Measurements from ENCODE around the gene KIF1C.

DNA sequence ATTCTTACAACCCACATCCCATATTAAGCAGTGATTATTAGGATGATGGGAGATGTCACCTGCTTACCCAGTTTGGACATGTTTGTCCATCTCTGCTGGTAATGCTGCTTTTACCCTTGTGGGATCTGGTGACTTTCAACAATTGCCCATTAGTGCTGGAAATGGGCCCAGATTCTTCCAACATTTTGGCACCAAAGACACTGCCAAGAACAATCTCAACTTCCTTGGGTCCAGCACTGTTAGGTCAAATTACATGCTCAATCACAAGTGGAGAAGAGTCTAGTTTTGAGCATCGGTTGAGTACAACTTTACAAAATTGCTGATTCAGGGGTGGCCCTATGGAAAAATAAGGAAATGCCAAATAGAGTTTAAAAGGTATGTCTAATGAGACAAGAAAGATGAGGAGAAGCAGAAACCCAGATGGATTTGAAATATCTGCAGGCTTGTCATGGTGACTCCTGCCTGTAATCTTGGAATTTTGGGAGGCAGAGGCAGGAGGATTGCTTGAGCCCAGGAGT lies 67.5 kb downstream of the KIF1C start:
- TF ChIP-seq, protein P1, sequence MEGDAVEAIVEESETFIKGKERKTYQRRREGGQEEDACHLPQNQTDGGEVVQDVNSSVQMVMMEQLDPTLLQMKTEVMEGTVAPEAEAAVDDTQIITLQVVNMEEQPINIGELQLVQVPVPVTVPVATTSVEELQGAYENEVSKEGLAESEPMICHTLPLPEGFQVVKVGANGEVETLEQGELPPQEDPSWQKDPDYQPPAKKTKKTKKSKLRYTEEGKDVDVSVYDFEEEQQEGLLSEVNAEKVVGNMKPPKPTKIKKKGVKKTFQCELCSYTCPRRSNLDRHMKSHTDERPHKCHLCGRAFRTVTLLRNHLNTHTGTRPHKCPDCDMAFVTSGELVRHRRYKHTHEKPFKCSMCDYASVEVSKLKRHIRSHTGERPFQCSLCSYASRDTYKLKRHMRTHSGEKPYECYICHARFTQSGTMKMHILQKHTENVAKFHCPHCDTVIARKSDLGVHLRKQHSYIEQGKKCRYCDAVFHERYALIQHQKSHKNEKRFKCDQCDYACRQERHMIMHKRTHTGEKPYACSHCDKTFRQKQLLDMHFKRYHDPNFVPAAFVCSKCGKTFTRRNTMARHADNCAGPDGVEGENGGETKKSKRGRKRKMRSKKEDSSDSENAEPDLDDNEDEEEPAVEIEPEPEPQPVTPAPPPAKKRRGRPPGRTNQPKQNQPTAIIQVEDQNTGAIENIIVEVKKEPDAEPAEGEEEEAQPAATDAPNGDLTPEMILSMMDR (IDR thresholded peaks at IDR 0.05), result no peak
- TF ChIP-seq EZH2 (IDR thresholded peaks at IDR 0.05; ENCODE audit: borderline replicate concordance, insufficient read depth, low read depth, low read length, poor library complexity, severe bottlenecking), result no peak
